Stimulated activated CD8-positive, alpha-beta memory T cell treated with anti-CD3 and anti-CD28 coated beads, Interleukin-12 subunit alpha, Interleukin-12 subunit beta, amount 100 ng/mL, for 24 hours (primary cell): ENCODE measurements around the gene RPP30.

Source experiments
- DNase-seq: peaks from one replicate; pipeline ENCODE4 v3.0.0-alpha.2; 2020; ENCODE audit errors: extremely low read depth

RPP30 gene

DNA sequence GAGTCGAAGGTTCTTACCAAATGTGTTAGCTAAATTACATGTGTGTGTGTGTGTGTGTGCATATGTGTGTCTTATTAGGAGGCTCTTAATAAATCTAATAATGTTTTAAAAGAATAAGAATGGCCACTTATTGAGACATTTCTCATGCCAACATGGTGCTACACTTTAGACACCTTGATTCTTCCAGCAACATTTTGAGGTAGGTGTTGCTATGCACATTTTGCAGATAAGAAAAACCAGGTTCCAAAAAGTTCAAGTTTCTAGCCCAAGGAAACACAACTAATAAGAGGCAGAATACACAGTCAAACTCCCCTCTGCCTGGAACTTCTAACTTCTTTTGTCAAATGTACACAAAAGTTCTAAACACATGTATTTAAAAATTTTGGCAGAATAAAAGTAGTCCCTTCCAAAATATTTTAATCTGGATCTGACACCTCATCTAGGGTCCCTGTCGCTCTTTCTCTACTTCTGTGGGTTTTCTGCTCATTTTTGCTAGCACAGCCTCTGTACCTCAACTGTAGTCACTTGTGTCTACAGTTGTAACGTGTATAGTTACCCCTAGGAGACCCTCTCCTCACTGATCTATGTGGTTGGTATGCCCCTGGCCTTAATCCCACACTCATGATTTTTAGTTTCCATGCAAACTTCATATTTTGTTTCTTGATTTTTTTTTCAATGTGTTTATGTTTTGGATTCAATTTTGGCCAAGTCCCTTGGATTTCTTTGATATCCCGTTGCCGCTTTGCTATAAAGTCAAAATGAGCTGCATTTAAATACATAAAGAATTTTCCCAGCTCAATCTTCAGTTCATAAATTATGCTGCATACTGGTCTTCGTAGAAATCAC lies 44.8 kb downstream of the RPP30 start:
- no peak for DNase-seq

DNA sequence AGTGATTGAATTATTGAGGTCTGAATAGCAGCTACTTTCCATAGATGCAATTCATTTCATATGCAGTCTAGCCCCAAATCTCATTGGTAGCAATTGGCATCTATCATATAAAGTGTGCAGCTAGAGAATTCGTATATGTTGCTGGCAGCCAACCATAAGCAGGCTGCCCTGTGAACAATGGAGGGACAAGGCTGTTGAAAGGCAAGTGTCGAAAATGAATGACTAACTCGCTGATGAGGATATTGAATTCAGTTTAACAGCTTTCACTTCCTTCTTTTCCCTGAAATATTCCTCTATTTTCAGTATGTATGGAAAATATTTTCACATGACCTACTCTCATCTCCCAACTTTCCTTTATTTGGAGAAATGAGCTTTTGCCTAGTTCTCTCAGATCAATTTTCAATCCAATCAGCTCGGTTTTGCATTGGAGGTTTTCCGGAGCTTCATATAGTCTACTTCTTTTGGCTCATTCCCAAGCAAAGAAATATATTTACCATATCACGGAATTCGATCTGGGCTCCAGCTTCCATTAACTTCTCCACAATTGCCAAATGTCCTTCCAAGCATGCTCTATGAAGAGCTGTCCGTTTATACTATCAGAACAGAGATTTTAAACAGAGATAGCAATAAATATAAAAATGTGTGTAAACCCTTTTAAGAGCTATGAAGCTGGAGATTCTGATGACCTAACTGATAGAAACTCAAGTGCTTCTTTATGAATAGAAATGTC lies 45.6 kb downstream of the RPP30 start:
- DNase-seq = no peak

- no peak for DNase-seq
Measured at GRCh38 chr10:90917968-90918318, 46.2 kb downstream of the RPP30 start.

DNA sequence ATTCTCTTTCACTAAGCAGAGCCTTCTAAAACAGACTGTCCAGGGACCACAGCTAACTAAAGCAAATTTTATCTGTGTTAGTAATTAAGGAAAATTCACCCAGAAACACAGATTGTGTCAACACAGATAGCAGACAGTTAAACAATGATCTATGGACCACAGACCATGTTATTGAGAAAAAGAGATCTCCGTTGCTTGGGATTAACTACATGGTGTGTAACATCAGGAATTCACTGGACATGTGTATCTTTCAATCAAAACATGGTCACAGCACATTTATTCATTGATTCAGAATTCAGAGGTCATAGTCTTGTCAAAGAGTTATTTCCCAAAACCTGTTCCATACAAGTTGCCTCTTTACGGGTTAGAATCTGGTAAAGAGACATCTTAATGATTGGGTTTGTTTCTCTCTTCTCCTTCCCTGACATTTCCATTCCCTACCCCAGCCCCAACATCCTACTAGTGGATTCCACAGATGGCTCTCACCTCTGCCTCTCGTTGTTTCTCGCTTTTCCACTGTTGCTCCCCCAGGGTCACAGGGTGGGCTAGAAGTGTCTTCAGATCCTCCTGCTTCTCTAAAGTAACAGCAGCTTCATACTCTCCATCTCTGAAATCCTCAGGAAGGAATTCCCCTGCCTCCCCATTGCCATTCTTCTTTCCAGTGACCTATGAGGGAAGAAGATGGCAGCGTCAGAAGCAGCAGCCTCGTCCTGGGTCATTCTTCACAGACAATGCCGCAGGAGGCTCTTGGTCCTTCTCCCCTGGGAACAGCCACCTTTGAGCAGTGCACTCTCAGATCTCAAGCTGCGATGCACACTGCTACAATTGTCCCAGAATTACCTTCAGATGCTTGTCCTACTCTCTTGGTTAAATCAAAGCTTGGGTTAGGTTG lies 48.2 kb downstream of the RPP30 start:
- DNase-seq = no peak

DNA sequence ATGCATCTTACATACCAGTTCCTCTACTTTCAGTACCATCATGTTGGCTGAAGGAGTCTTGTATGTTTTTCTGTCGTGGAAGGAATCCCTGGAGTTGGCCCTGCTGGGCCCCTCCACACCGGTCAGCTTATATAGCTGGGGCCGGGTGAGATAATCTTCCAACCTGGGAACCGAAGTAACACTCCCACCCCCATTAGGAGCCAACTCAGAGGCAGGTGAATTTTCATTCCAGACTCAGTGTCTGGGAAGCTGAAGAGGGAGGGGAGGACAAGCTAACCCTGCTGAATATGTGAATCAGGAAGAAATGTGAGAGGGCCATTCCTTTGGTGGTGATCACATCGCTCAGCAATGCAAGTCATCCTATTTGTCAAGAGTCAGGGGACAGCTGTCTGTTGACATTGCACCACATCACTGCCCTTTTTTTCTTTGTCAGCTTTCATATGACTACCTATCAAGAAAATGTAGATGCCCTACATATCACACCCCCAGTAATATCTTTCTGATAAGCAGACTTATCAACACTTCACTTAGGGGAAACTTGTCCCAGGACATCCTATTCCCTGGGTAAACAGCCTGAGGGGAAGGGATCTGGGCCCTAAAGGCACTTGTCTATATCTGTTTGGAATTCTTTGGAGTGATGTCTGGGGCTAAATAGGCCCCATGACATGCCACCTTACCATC lies 49.4 kb downstream of the RPP30 start, which contains the start of gene ANKRD1:
ANKRD1 (minus strand) TSS at position 102 of the 681 bp plus-strand sequence; CDS start at position 42, 60 bp downstream.
- DNase-seq = no peak

DNA sequence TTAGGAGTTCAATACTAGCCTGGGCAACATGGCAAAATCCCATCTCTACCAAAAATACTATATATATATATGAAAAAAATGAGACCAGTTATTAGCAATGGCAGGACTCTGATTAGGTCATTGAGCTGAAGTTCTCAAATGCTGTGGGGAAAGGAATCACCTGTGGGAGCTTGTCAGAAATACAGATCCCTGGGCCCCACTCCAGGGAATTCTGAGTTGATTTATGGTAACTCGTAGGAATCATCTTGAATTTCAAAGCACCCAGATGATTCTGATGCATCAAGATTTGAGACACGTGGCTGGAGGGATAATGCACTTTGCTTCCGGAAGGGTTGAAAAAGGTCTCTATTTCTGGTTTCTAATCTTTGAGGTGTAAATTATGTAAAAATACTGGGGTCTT lies 50.1 kb downstream of the RPP30 start:
- DNase-seq = no peak

GRCh38 chr10:90923111-90923731 lies 51.4 kb downstream of the RPP30 start:
- DNase-seq = no peak

- no peak for DNase-seq
Measured at GRCh38 chr10:90924552-90924951, 52.8 kb downstream of the RPP30 start.

- no peak for DNase-seq
Measured at GRCh38 chr10:90925079-90926029, 53.6 kb downstream of the RPP30 start.

- DNase-seq = no peak
Measured at GRCh38 chr10:90927293-90927692, 55.5 kb downstream of the RPP30 start.

GRCh38 chr10:90929179-90929578 lies 57.4 kb downstream of the RPP30 start:
- DNase-seq = no peak

GRCh38 chr10:90930070-90930837 lies 58.5 kb downstream of the RPP30 start:
- no peak for DNase-seq

DNA sequence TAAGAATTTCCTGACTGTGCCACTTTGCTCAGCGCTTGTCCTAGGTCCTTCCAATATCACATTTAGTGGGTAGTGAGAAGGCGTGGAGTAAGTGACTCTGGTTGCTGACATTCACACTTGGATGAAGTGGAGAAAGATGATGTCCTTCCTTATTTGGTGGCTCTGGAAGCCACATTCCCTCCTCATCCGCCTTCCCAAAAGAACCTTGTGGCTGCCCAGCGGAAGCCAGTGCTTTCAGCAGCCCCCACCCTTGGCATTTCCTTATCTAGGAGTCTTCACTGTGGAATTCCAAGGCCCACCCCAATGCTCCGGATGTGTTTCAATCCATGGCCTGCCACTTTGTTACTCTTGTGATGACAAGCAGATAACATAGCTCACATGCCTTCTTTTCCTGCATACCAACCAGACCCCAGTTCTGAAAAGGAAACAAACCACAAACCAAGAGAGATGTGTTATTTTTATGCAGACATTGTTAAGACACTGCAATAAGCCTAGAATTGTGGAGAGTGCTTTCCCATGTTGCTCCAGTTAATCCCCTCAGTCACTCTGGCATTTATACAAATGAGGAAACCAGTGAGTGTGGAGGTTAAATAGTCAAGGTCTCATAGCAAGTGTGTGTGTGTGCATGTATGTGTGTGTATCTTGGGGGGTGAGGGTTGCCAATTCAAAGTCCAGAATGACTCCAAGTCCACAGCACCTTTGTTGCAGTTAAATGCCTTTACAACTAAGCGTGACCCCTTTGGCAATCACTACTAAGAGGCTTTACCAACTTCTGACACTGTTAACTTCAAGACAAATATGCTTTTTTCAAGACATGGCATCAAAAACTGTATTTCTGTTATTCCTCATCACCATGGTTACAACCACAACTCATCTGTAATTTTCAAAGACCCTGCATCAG lies 59.4 kb downstream of the RPP30 start:
- no peak for DNase-seq

DNA sequence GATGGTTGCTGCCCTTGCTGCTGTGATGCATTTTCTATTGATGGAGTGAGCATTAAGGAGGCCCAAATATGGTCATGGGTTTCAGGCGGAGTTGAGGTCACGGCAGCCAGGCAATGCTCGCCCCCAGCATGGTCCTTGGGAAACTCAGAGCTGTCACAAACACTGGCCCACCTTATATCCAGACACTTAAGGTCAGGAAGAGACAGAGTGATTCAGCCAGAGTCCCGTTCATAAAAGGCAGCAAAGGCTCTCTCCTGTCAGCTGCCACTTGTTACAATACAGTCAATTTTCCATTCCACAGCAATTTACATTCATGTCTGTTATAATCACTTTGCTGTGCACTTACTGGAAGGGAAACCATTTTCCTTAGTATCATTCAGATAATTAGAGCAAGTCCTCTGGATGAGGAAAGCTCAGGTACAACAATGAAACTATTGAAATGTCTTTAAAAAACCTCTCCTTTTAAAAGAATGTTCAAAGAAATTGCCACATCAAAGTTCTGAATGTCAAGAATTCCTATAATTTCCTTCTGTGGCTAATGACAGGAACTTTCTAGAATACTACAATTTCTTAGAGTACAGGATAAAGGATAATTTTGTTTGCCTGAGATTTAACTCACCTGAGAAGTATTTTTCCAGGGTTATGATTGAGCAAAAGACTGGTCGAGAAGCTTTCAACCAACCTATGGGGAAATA lies 64.0 kb downstream of the RPP30 start:
- no peak for DNase-seq

- DNase-seq = no peak
Measured at GRCh38 chr10:90936276-90936659, 64.5 kb downstream of the RPP30 start.

- DNase-seq = no peak
Measured at GRCh38 chr10:90937645-90938258, 66.0 kb downstream of the RPP30 start.

DNA sequence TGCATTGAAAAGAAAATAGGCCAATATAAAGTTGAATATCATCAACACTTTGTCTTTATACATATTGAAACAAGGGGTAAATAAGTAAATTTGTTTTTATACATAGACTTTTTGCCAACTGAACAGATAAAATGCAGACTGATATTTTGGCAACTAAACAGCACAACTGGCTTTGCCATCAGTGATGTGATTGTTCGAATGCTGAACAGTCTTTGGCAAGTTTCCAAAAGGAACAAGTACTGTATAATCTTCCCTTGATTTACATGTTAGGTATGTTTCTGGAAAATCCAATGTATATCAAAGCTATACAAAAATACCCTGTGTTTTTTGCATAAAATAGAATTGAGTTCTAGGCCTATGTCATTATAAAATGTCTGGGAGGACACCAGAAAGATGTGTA lies 67.3 kb downstream of the RPP30 start:
- no peak for DNase-seq
